Measurements from ENCODE around the gene PPIA.

DNA sequence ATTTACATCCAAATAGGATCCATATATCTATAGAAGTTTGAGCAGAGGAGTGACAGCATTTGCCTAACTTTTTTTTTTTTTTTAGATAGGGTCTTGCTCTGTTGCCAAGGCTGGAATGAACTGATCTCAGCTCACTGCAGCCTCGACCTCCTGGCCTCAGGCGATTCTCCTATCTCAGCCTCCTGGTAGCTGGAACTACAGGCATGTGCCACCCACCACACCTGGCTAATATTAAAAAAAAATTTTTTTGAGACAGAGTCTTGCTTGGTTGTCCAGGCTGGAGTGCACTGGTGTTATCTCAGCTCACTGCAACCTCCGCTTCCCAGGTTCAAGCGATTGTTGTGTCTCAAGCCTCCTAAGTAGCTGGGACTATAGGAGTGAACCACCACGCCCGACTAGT is 15.1 kb downstream of the PPIA start:
- TF ChIP-seq POLR2A (IDR thresholded peaks at IDR 0.05) (no peak), POLR2AphosphoS5 (IDR thresholded peaks at IDR 0.05) (no peak), EP300 (IDR thresholded peaks at IDR 0.05) (no peak)
- TF ChIP-seq, protein P1, sequence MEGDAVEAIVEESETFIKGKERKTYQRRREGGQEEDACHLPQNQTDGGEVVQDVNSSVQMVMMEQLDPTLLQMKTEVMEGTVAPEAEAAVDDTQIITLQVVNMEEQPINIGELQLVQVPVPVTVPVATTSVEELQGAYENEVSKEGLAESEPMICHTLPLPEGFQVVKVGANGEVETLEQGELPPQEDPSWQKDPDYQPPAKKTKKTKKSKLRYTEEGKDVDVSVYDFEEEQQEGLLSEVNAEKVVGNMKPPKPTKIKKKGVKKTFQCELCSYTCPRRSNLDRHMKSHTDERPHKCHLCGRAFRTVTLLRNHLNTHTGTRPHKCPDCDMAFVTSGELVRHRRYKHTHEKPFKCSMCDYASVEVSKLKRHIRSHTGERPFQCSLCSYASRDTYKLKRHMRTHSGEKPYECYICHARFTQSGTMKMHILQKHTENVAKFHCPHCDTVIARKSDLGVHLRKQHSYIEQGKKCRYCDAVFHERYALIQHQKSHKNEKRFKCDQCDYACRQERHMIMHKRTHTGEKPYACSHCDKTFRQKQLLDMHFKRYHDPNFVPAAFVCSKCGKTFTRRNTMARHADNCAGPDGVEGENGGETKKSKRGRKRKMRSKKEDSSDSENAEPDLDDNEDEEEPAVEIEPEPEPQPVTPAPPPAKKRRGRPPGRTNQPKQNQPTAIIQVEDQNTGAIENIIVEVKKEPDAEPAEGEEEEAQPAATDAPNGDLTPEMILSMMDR (IDR thresholded peaks at IDR 0.05) = no peak
